Endothelial cell of umbilical vein (primary cell): ENCODE results near the gene CUTA.

Source experiments
- CTCF ChIP-seq, 2 donors: IDR thresholded peaks; 1 replicate in 1 of 2; 2 replicates in 1 of 2; pipeline ENCODE4 v1.5.1; 2011; ENCODE audit warnings: low read length in 2 of 2, mild to moderate bottlenecking in 2 of 2, moderate library complexity in 2 of 2, control low read depth in 1 of 2, inconsistent platforms in 1 of 2, low read depth in 1 of 2; ENCODE audit not compliant: insufficient read depth in 1 of 2; ENCODE audit errors: extremely low read depth in 1 of 2
- EZH2 ChIP-seq: IDR thresholded peaks from 2 replicates; pipeline ENCODE4 v1.6.1; 2012; ENCODE audit warnings: borderline replicate concordance, low read depth, mild to moderate bottlenecking, moderate library complexity, low read length, inconsistent platforms; ENCODE audit not compliant: severe bottlenecking
- MYC ChIP-seq: IDR thresholded peaks from one replicate; pipeline ENCODE4 v1.6.1; 2011; ENCODE audit warnings: mild to moderate bottlenecking, low read depth, low read length
- POLR2A ChIP-seq: IDR thresholded peaks from 2 replicates; pipeline ENCODE4 v1.6.1; 2012; ENCODE audit warnings: low read depth, mild to moderate bottlenecking, control low read depth, low read length
- POLR2AphosphoS5 ChIP-seq: IDR thresholded peaks from 2 replicates; pipeline ENCODE4 v1.6.1; 2012; ENCODE audit warnings: low read depth, mild to moderate bottlenecking, control low read depth, low read length, moderate library complexity; ENCODE audit not compliant: insufficient read depth

DNA sequence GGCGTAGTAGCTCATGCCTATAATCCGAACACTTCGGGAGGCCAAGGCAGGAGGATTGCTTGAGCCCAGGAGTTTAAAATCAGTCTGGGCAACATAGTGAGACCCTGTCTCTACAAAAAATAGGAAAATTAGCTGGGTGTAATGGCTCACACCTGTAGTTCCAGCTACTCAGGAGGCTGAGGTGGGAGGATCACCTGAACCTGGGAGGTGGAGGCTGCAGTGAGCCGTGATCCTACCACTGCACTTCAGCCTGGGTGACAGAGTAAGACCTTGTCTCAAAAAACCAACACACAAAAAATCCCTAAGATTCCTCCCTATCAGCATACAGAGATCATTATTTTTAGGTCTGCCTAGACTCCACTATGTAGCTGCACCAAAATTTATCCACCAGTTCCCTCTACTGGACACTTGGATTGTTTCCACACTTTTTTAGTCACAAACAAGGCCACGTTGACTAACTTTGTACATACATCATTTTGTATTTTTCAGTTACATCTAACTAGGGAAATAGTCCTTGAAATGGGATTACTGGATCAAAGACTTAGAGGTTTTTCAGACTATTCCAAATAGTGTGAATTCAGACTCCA, 10.7 kb downstream of the CUTA start:
- TF ChIP-seq CTCF (IDR thresholded peaks at IDR 0.05; ENCODE audit: extremely low read depth in 1 of 2, insufficient read depth in 1 of 2, low read depth in 1 of 2, low read length in 2 of 2) (peak in 1 of 2 donors; percentile 10), EZH2 (no peak), POLR2A (no peak), POLR2AphosphoS5 (no peak), MYC (no peak)
